Lower leg skin (tissue), 3 donors: Measurements from ENCODE around the gene CELF3.

Experiments used
- POLR2A ChIP-seq, 2 donors: fragments of 450-650 bp; IDR thresholded peaks; one replicate each; pipeline ENCODE4 v1.6.1; 2016 to 2017; ENCODE audit warnings: antibody characterized with exemption in 2 of 2, mild to moderate bottlenecking in 1 of 2, moderate library complexity in 1 of 2
- TF ChIP-seq, protein P1 (sequence below), 3 donors: fragments of 450-650 bp; IDR thresholded peaks; one replicate each; pipeline ENCODE4 v1.5.1; 2016; ENCODE audit warnings: antibody characterized with exemption in 3 of 3, mild to moderate bottlenecking in 3 of 3, moderate library complexity in 2 of 3

DNA sequence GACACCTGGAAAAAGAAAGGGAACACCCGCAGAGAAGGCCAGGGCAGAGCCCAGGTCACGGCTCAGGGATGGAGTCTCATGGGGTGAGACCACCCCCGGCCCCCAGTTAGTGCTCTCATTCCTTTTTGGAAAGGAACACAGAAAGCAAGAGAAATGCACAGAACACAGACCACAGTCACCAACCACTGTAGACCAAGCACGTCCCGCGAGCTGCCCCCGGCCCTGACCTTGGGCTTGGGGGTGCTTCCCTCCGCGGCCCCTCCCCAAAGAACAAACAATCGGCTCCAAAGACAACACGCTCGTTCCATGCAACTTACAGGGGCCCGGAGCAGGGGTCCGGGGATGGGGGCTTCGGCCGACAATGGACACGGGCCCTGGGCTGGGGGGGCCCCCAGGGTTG is 12.8 kb downstream of the CELF3 start:
- TF ChIP-seq, protein P1, sequence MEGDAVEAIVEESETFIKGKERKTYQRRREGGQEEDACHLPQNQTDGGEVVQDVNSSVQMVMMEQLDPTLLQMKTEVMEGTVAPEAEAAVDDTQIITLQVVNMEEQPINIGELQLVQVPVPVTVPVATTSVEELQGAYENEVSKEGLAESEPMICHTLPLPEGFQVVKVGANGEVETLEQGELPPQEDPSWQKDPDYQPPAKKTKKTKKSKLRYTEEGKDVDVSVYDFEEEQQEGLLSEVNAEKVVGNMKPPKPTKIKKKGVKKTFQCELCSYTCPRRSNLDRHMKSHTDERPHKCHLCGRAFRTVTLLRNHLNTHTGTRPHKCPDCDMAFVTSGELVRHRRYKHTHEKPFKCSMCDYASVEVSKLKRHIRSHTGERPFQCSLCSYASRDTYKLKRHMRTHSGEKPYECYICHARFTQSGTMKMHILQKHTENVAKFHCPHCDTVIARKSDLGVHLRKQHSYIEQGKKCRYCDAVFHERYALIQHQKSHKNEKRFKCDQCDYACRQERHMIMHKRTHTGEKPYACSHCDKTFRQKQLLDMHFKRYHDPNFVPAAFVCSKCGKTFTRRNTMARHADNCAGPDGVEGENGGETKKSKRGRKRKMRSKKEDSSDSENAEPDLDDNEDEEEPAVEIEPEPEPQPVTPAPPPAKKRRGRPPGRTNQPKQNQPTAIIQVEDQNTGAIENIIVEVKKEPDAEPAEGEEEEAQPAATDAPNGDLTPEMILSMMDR (IDR thresholded peaks at IDR 0.05) = no peak
- no peak for TF ChIP-seq POLR2A (IDR thresholded peaks at IDR 0.05)
